Suprapubic skin (tissue), 4 donors: ENCODE measurements around the gene SLC22A31. TPM values are rescaled to one million over a fixed set of nuclear protein-coding genes. Genes with fewer than 3 reads are reported as not detected.
"Not testable (repeated sequence)": the region's sequence is repeated elsewhere in the genome, so short reads cannot be mapped to it uniquely, and the experiment has no call there.

Source experiments
- DNase-seq, 2 donors: peaks; one replicate each; pipeline ENCODE4 v3.0.0-alpha.2; 2019; ENCODE audit warnings: low spot score in 2 of 2
- H3K27ac ChIP-seq: fragments of 200-600 bp; sonication (generic); one replicate; pipeline ENCODE4 v1.5.1; 2019
- H3K27me3 ChIP-seq: fragments of 200-600 bp; sonication (generic); one replicate; pipeline ENCODE4 v1.5.1; 2019
- H3K36me3 ChIP-seq: fragments of 200-600 bp; sonication (generic); one replicate; pipeline ENCODE4 v1.5.1; 2019
- H3K4me1 ChIP-seq: fragments of 200-600 bp; sonication (generic); one replicate; pipeline ENCODE4 v1.5.1; 2019
- H3K4me3 ChIP-seq: fragments of 200-600 bp; sonication (generic); one replicate; pipeline ENCODE4 v1.5.1; 2019; ENCODE audit warnings: mild to moderate bottlenecking
- H3K9me3 ChIP-seq: fragments of 200-600 bp; sonication (generic); one replicate; pipeline ENCODE4 v1.5.1; 2019
- EP300 ChIP-seq: sonication (generic); formaldehyde crosslinking; IDR thresholded peaks from one replicate; pipeline ENCODE4 v1.6.1; 2017; ENCODE audit warnings: antibody characterized with exemption
- POLR2A ChIP-seq, 2 donors: fragments of 450-650 bp; IDR thresholded peaks; one replicate each; pipeline ENCODE4 v1.6.1; 2017; ENCODE audit warnings: antibody characterized with exemption in 2 of 2, mild to moderate bottlenecking in 2 of 2, moderate library complexity in 2 of 2
- POLR2AphosphoS5 ChIP-seq, 3 donors: sonication (generic); formaldehyde crosslinking; IDR thresholded peaks; one replicate each; pipeline ENCODE4 v1.6.1; 2017; ENCODE audit warnings: antibody characterized with exemption in 3 of 3
- WGBS: methylation state at CpG from one replicate; pipeline ENCODE4 v1.1.5; 2018; 5-methylcytosine and 5-hydroxymethylcytosine counted together
- total RNA-seq, 4 donors: library from RNA; depleted of rRNA; stranded (reverse); fragments of >200 nt; gene quantifications; one replicate each; pipeline ENCODE4 v1.1.0, GENCODE V29; 2016
- TF ChIP-seq, protein P1 (sequence below), 2 donors: fragments of 200-600 bp in 1 of 2; fragments of 450-650 bp in 1 of 2; sonication (generic) in 1 of 2; IDR thresholded peaks; one replicate each; pipeline ENCODE4 v1.5.1; 2016 to 2019; ENCODE audit warnings: antibody characterized with exemption in 2 of 2, mild to moderate bottlenecking in 1 of 2, moderate library complexity in 1 of 2

SLC22A31 gene
- total RNA-seq: 1 to 10 TPM in 3 of 4 donors, under 1 TPM in 1; 0.72 to 6.6 (median 4.7) TPM

- no peak for TF ChIP-seq EP300
- Histone ChIP-seq H3K4me1 (peaks cover 24% of the 10 kb centered on the region), H3K4me3 (peak within 1 kb of the TSS; percentile 47), H3K9me3 (no peaks in the 10 kb centered on the region), H3K36me3 (no peaks in the 10 kb centered on the region), H3K27ac (no peak within 1 kb of the TSS), H3K27me3 (peaks cover 63% of the 10 kb centered on the region)
- peak in 1 of 2 donors; percentile 59 for DNase-seq
- 17% methylated on average over 18 of the region's 28 CpGs for WGBS
These were observed at the start of gene SLC22A31 for GRCh38 chr16:89200124-89200849. Gene SLC22A31, minus strand, starts transcription at chr16:89200537. Its CDS starts 36 bp downstream, at chr16:89200501.

DNA sequence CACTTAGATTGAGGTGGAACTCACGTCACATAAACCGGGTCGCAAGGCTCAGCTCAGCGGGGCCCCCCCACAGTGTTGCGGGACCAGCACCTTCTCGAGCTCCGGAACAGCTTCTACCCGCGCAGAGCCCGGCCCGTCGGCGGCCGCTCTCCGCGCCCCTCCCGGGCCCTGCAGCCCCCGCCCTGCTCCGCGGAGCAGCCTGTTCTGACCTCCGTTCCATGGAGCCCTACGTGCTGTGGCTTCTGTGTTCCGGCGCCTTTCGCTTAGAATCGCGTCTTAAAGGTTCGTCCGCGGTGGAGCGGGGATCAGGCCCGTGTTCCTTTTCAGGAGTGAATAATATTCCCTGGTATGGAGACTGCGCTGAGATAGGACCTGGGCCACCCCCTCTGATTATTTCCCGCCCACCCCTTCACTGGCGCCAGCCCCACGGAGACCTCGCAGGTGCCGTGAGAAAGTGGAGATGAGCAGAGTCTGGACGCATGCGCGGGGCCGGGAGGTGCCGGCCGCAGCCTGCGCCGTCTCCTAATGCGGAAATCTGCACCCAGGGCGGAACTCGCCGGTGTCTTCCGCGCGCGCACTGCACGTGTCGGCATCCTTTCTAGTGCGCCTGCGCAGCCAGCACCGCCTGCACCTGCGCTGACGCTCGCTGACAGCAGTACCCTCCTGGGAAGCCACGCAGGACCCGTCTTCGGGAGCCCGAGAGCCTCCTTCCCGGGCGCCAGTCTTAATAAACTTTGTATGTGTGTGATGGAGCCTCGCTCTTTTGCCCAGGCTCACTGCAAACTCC lies 48.1 kb upstream of the SLC22A31 start:
- Histone ChIP-seq H3K36me3 (no peaks in the 10 kb centered on the region), H3K27me3 (no peaks in the 10 kb centered on the region), H3K27ac (no peak overlapping the region), H3K9me3 (peaks cover 6% of the 10 kb centered on the region), H3K4me1 (peaks cover 9% of the 10 kb centered on the region), H3K4me3 (peak overlapping the region; percentile 58)
- no peak for DNase-seq
- TF ChIP-seq, protein P1, sequence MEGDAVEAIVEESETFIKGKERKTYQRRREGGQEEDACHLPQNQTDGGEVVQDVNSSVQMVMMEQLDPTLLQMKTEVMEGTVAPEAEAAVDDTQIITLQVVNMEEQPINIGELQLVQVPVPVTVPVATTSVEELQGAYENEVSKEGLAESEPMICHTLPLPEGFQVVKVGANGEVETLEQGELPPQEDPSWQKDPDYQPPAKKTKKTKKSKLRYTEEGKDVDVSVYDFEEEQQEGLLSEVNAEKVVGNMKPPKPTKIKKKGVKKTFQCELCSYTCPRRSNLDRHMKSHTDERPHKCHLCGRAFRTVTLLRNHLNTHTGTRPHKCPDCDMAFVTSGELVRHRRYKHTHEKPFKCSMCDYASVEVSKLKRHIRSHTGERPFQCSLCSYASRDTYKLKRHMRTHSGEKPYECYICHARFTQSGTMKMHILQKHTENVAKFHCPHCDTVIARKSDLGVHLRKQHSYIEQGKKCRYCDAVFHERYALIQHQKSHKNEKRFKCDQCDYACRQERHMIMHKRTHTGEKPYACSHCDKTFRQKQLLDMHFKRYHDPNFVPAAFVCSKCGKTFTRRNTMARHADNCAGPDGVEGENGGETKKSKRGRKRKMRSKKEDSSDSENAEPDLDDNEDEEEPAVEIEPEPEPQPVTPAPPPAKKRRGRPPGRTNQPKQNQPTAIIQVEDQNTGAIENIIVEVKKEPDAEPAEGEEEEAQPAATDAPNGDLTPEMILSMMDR (IDR thresholded peaks at IDR 0.05): no peak
- TF ChIP-seq POLR2AphosphoS5 (IDR thresholded peaks at IDR 0.05) (no peak), POLR2A (IDR thresholded peaks at IDR 0.05) (no peak), EP300 (no peak)
- WGBS: 50% methylated on average over 46 of the region's 69 CpGs

DNA sequence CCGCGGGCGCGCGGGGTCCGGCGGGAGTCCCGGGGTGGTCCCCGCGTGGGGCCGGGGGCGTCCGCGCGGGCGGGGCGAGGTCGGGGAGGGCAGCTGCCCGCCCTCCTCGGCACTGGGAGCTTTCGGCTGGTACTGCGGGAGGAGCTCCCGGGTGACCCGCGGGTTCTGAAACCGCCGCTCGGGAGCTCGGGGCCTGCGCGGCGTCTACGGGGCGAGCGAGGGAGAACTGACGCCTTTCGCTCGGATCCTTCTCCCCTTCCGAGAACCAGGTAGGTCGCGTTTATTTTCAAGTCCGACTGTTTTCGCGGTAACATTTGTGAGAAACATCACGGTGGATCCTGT lies 47.4 kb upstream of the SLC22A31 start:
- peak overlapping the region; percentile 58 for H3K4me3 ChIP-seq
- not testable (repeated sequence) for H3K36me3 ChIP-seq, H3K4me1 ChIP-seq, H3K27me3 ChIP-seq, H3K9me3 ChIP-seq, H3K27ac ChIP-seq, DNase-seq
- WGBS: 4% methylated on average over 15 of the region's 45 CpGs

DNA sequence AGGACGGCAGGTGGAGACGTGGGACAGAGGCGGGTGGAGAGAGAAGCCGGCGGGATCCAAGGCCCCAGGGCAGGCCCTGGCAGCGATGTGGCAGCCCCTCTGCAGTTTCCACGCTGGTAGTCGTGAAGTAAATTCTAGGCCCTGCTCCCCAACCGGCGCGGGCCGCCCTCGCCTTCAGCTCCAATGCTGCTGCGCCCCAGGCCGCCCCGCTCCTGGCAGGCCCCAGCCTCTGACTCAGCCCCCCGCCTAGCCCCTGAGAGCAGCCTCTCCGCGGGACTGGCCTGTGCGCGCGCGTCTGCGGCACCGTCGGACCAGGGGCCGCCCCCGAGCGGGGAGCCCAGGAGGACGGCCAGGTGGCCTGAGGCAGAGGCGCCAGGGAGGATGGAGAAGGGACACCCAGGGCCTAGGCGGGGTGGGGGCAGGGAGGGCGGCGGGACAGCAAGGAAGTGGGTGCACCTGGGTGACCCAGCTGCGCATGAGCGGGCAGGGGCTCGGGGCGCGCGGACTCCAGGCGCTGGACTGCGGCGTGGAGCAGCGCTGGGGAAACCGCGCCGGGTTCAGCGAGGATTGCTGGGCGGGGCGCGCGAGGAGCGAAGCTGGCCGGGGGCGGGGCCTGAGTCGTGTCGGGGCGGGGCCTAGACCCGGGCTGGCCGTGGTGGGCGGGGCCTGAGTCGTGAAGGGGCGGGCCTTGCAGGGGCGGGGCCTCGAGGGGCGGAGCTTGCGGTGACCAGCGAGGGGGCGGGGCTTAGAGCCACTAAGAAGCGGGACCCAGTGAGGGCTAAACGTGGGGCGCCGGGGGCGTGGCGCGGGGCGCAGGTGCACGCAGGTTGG lies 46.8 kb upstream of the SLC22A31 start:
- Histone ChIP-seq H3K27me3 (no peaks in the 10 kb centered on the region), H3K27ac (no peak overlapping the region), H3K9me3 (peaks cover 6% of the 10 kb centered on the region), H3K4me3 (peak overlapping the region; percentile 58), H3K36me3 (no peaks in the 10 kb centered on the region), H3K4me1 (peaks cover 9% of the 10 kb centered on the region)
- WGBS: 10% methylated on average over 8 of the region's 78 CpGs
- peak; percentile 94 to 95 for DNase-seq
- no peak for TF ChIP-seq EP300
- TF ChIP-seq POLR2AphosphoS5 (IDR thresholded peaks at IDR 0.05): no peak

DNA sequence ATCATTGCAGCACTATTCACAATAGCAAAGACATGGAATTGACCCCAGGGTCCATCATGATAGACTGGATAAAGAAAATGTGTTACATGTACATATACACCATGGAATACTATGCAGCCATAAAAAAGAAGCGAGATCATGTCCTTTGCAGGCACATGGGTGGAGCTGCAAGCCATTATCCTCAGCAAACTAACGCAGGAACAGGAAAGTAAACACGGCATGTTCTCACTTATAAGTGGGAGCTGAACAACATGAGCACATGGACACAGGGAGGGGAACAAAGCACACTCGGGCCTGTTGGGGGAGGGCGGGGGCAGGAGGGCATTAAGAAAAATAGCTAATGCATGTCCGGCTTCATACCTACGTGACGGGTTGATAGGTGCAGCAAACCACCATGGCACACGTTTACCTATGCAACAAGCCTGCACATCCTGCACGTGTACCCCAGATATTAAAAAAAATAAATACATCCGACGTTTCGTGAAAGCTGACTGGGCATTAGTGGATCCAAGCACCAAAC lies 46.1 kb upstream of the SLC22A31 start:
- H3K4me1 ChIP-seq: peaks cover 13% of the 10 kb centered on the region
- peak overlapping the region; percentile 58 for H3K4me3 ChIP-seq
- no peaks in the 10 kb centered on the region for H3K36me3 ChIP-seq
- TF ChIP-seq, protein P1 (IDR thresholded peaks at IDR 0.05): no peak
- no peak for TF ChIP-seq POLR2AphosphoS5 (IDR thresholded peaks at IDR 0.05)
- no peak for TF ChIP-seq POLR2A (IDR thresholded peaks at IDR 0.05)
- TF ChIP-seq EP300: no peak
- no peak for DNase-seq
- 56% methylated on average over 13 of the region's 13 CpGs for WGBS
- no peak overlapping the region for H3K27ac ChIP-seq
- no peaks in the 10 kb centered on the region for H3K27me3 ChIP-seq
- H3K9me3 ChIP-seq: peaks cover 6% of the 10 kb centered on the region

GRCh38 chr16:89244754-89245153 lies 44.4 kb upstream of the SLC22A31 start:
- Histone ChIP-seq H3K27ac (no peak overlapping the region), H3K4me3 (no peak overlapping the region), H3K4me1 (peaks cover 13% of the 10 kb centered on the region), H3K27me3 (no peaks in the 10 kb centered on the region), H3K9me3 (no peaks in the 10 kb centered on the region), H3K36me3 (no peaks in the 10 kb centered on the region)
- 71% methylated on average over 12 of the region's 12 CpGs for WGBS
- TF ChIP-seq EP300 (no peak), POLR2A (IDR thresholded peaks at IDR 0.05) (no peak), POLR2AphosphoS5 (IDR thresholded peaks at IDR 0.05) (no peak)
- TF ChIP-seq, protein P1 (IDR thresholded peaks at IDR 0.05): no peak
- no peak for DNase-seq

GRCh38 chr16:89244264-89244663 lies 43.9 kb upstream of the SLC22A31 start:
- not testable (repeated sequence) for H3K27ac ChIP-seq, H3K9me3 ChIP-seq
- 58% methylated on average over 13 of the region's 13 CpGs for WGBS

More at GRCh38 chr16:89244264-89244663, 43.9 kb upstream of the SLC22A31 start:
- not testable (repeated sequence) for H3K36me3 ChIP-seq, H3K4me3 ChIP-seq, DNase-seq, H3K27me3 ChIP-seq
- peaks cover 13% of the 10 kb centered on the region for H3K4me1 ChIP-seq
